ENCODE measurements around the gene MFGE8. TPM values are rescaled to one million over a fixed set of nuclear protein-coding genes. Genes with fewer than 3 reads are reported as not detected.
"Not testable (repeated sequence)": the region's sequence is repeated elsewhere in the genome, so short reads cannot be mapped to it uniquely, and the experiment has no call there.

MFGE8 gene
- total RNA-seq, 1 donor from 2014 or later = 2.4 TPM

GRCh38 chr15:88920892-88921435 lies 7.8 kb upstream of the MFGE8 start:
- CTCF ChIA-PET = interaction anchor here (0.9 to 1.1 kb wide), 2 partner anchors 15 to 286 kb away, joined by 3 read pairs; no protein-coding TSS in a partner anchor
- H3K4me3 Mint-ChIP-seq; DNase-seq; ATAC-seq (ENCODE audit: low read depth); intact Hi-C loops (cut with micrococcal nuclease); H3K36me3 Mint-ChIP-seq (ENCODE audit: low read depth); POLR2A ChIA-PET; H3K4me1 Mint-ChIP-seq; H3K27ac Mint-ChIP-seq; H3K9me3 Mint-ChIP-seq: not testable (repeated sequence)
- H3K27me3 Mint-ChIP-seq = peaks cover 30% of the 10 kb centered on the region

GRCh38 chr15:88920186-88920891 lies 7.2 kb upstream of the MFGE8 start:
- no peaks in the 10 kb centered on the region for H3K36me3 Mint-ChIP-seq (ENCODE audit: low read depth)

GRCh38 chr15:88918738-88919137 lies 5.6 kb upstream of the MFGE8 start:
- H3K27ac Mint-ChIP-seq = no peak overlapping the region
- H3K27me3 Mint-ChIP-seq = peaks cover 28% of the 10 kb centered on the region
- H3K9me3 Mint-ChIP-seq = no peaks in the 10 kb centered on the region
- ChIA-PET POLR2A (no interaction called here), CTCF (interaction anchor here (1.5 kb wide), 1 partner anchor 14 kb away, joined by 6 read pairs; no protein-coding TSS in a partner anchor)
- H3K4me3 Mint-ChIP-seq = no peak overlapping the region
- DNase-seq = no peak
- H3K4me1 Mint-ChIP-seq = peaks cover under 1% of the 10 kb centered on the region
- no peak for TF ChIP-seq CTCF (IDR thresholded peaks at IDR 0.05)
- intact Hi-C loops (cut with micrococcal nuclease) = no loop called here
- H3K36me3 Mint-ChIP-seq (ENCODE audit: low read depth) = no peaks in the 10 kb centered on the region
- ATAC-seq (ENCODE audit: low read depth) = no peak

More at GRCh38 chr15:88920186-88920891, 7.2 kb upstream of the MFGE8 start:
- Mint-ChIP-seq H3K4me3 (no peak overlapping the region), H3K27ac (no peak overlapping the region), H3K27me3 (peaks cover 31% of the 10 kb centered on the region), H3K9me3 (no peaks in the 10 kb centered on the region), H3K4me1 (no peaks in the 10 kb centered on the region)
- DNase-seq = no peak
- no peak for TF ChIP-seq CTCF (IDR thresholded peaks at IDR 0.05)
- POLR2A ChIA-PET = no interaction called here
- intact Hi-C loops (cut with micrococcal nuclease) = no loop called here
- no peak for ATAC-seq (ENCODE audit: low read depth)
- CTCF ChIA-PET = interaction anchor here (0.6 to 1.1 kb wide), 3 partner anchors 15 to 286 kb away, joined by 3 to 5 read pairs (median 3); no protein-coding TSS in a partner anchor

GRCh38 chr15:88917760-88918159 lies 4.6 kb upstream of the MFGE8 start:
- TF ChIP-seq CTCF (IDR thresholded peaks at IDR 0.05) = no peak
- DNase-seq (no peak), ATAC-seq (ENCODE audit: low read depth) (no peak)
- peaks cover 2% of the 10 kb centered on the region for H3K36me3 Mint-ChIP-seq (ENCODE audit: low read depth)
- intact Hi-C loops (cut with micrococcal nuclease) = no loop called here
- peaks cover 6% of the 10 kb centered on the region for H3K4me1 Mint-ChIP-seq
- H3K27me3 Mint-ChIP-seq = peaks cover 28% of the 10 kb centered on the region
- POLR2A ChIA-PET = no interaction called here
- no peak overlapping the region for H3K27ac Mint-ChIP-seq
- H3K9me3 Mint-ChIP-seq = no peaks in the 10 kb centered on the region
- H3K4me3 Mint-ChIP-seq = no peak overlapping the region
- CTCF ChIA-PET = no interaction called here

- ATAC-seq (ENCODE audit: low read depth) (no peak), DNase-seq (no peak)
- H3K27me3 Mint-ChIP-seq = peaks cover 21% of the 10 kb centered on the region
- peaks cover 16% of the 10 kb centered on the region for H3K4me1 Mint-ChIP-seq
- POLR2A ChIA-PET = no interaction called here
- intact Hi-C loops (cut with micrococcal nuclease) = no loop called here
- no peaks in the 10 kb centered on the region for H3K9me3 Mint-ChIP-seq
- no peak overlapping the region for H3K4me3 Mint-ChIP-seq
- no peak overlapping the region for H3K27ac Mint-ChIP-seq
- CTCF ChIA-PET = interaction anchor here (3.8 kb wide), 1 partner anchor 10 kb away, joined by 16 read pairs; no protein-coding TSS in a partner anchor
- H3K36me3 Mint-ChIP-seq (ENCODE audit: low read depth) = peaks cover 2% of the 10 kb centered on the region
- no peak for TF ChIP-seq CTCF (IDR thresholded peaks at IDR 0.05)
These were observed 2.2 kb upstream of the MFGE8 start for GRCh38 chr15:88915354-88915753.

Measured in activated B cell treated with CpG ODN at 0.5 μM for 24 hours (primary cell).